HG03097 (cell line): ENCODE data around the gene CES2.
"Not testable (repeated sequence)": the region's sequence is repeated elsewhere in the genome, so short reads cannot be mapped to it uniquely, and the experiment has no call there.

Source experiments
- ATAC-seq: cut with Tn5 transposase; IDR thresholded peaks from one replicate; pipeline ENCODE4 v1.9.1; 2021; ENCODE audit not compliant: unreplicated experiment, low FRiP score

Gene CES2, protein sequence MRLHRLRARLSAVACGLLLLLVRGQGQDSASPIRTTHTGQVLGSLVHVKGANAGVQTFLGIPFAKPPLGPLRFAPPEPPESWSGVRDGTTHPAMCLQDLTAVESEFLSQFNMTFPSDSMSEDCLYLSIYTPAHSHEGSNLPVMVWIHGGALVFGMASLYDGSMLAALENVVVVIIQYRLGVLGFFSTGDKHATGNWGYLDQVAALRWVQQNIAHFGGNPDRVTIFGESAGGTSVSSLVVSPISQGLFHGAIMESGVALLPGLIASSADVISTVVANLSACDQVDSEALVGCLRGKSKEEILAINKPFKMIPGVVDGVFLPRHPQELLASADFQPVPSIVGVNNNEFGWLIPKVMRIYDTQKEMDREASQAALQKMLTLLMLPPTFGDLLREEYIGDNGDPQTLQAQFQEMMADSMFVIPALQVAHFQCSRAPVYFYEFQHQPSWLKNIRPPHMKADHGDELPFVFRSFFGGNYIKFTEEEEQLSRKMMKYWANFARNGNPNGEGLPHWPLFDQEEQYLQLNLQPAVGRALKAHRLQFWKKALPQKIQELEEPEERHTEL

DNA sequence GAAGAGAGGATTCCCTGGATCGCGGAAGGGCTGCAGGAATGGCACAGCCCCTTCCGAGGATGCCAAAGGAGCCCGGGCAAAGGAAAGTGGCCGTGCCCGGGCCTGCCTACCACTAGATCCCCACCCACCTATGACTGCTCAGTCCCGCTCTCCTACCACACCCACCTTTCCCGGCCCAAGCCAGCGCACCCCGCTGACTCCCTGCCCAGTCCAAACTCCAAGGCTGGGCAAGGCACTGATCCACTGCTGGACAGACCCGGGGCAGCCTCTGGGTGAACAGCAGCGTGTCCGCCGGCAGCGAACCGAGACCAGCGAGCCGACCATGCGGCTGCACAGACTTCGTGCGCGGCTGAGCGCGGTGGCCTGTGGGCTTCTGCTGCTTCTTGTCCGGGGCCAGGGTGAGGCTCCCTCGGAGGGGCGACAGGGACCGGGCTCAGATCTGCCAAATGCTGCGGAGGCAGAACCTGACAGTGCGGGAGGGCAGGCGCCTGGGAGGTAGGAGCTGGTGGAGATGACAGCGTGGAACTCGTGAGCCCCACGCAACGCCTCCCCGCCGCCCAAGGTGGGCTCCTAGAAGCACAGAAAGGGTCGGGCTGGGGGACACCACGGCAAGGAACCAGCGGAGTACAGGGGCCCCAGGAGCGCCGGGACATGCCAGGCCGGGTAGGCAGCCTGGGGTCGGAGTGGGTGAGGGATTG, at the start of gene CES2:
Gene CES2 (plus strand): TSS at position 203 of the 698 bp plus-strand sequence. CDS start 120 bp downstream, at position 323.
- no peak for ATAC-seq

- no peak for ATAC-seq
Measured at GRCh38 chr16:66886321-66886720, 49.0 kb upstream of the CES2 start.

- no peak for ATAC-seq
Measured at GRCh38 chr16:66886914-66887313, 48.4 kb upstream of the CES2 start.

DNA sequence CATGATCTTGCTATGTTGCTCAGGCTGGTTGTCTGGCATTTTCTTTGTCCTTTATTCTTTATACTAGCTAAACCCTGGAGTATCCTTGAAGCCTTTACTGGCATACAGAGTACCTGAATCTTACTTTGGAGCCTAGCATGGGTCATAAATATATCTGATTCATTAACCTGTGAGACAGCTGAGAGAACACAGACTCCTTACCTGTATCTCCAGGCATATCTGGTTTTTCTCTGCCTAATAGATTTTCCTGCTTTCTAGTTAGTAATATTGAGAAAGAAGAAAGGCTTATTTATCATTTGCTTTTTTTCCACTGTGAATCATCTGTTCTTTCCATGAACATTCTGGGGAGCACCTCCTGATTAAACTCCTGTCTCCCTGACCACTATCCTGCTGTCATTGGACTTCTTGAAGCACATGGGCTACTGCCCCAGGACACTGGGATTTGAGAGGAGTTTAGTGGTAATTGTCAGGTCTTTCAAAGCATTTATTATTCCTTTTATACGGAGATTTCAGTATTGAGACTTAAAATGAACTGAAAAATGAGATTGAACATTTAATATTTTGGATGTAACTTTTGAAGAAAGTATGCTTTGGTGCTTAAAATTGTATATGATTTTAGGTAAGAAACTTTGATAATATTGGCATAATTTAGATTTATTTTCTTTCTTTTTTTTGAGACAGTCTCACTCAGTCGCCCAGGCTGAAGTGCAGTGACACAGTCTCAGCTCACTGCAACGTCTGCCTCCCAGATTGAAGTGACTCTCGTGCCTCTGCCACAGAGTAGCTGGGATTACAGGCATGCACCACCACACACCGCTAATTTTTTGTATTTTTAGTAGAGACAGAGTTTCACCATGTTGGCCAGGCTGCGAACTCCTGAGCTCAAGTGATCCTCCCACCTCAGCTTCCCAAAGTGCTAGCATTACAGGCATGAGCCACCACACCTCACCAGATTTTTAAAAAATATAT, 46.4 kb upstream of the CES2 start:
- ATAC-seq, result no peak

GRCh38 chr16:66889622-66890021, 45.7 kb upstream of the CES2 start:
- no peak for ATAC-seq

DNA sequence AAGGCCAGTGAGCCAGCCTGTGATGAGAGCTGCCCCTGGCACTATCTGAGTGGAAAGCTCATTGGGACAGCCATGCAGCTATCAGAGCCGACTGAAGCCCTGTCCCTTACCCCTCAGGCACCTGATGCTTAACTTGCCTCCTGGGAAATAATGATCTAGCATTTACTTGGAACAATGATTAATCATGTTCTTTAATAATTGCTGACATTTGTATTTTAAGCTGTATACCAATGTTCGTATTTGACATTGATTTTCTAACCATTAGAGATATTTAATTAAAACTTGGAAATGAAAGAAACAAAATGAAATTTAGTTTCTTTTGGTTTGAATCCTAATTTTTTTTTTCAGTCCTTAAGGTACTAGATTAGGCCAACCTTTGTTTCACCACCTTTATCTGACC, 44.5 kb upstream of the CES2 start:
- ATAC-seq, result no peak

- ATAC-seq, result no peak
Measured at GRCh38 chr16:66891360-66891759, 44.0 kb upstream of the CES2 start.

DNA sequence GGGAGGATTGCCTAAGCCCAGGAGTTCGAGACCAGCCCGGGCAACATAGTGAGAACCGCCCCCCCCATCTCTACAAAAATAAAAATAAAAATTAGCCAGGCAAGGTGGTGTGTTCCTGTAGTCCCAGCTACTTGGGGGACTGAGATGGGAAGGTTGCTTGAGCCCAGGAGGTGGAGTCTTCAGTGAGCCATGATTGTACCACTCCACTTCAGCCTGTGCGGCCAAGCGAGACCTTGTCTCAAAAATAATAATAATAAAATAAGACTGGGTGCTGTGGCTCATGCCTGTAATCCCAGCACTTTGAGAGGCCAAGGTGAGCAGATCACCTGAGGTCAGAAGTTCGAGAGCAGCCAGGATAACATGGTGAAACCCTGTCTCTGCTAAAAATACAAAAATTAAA, 43.5 kb upstream of the CES2 start:
- ATAC-seq, result no peak

GRCh38 chr16:66894055-66894454, 41.3 kb upstream of the CES2 start:
- ATAC-seq, result no peak

GRCh38 chr16:66894948-66895688, 40.2 kb upstream of the CES2 start:
- ATAC-seq, result no peak

- ATAC-seq, result no peak
Measured at GRCh38 chr16:66895689-66895979, 39.7 kb upstream of the CES2 start.

GRCh38 chr16:66895999-66896398, 39.3 kb upstream of the CES2 start:
- no peak for ATAC-seq

DNA sequence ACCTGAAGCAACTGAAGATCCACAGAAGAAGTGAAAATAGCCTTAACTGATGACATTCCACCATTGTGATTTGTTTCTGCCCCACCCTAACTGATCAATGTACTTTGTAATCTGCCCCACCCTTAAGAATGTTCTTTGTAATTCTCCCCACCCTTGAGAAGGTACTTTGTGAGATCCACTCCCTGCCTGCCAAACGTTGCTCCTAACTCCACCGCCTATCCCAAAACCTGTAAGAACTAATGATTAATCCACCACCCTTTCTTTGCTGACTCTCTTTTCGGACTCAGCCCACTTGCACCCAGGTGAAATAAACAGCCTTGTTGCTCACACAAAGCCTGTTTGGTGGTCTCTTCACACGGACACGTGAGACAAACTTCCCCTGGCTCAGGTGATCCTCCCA, 38.6 kb upstream of the CES2 start:
- not testable (repeated sequence) for ATAC-seq

DNA sequence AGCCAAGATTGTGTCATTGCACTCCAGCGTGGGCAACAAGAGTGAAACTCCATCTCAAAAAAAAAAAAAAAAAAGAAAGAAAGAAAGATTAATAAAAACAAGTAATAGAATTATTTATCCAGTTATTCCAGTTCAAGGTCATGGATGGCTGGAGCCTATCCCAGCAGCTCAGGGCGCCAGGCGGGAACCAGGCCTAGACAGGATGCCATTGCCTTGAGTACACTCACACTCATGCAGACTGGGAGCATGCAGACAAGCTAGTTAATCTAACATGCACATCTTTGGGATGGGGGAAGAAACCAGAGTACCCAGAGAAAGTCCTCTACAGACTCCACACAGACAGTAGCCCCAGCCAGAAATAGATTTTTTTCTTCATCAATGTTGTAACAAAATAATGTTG, 37.1 kb upstream of the CES2 start:
- ATAC-seq, result no peak

GRCh38 chr16:66898933-66899309, 36.4 kb upstream of the CES2 start:
- ATAC-seq, result no peak

DNA sequence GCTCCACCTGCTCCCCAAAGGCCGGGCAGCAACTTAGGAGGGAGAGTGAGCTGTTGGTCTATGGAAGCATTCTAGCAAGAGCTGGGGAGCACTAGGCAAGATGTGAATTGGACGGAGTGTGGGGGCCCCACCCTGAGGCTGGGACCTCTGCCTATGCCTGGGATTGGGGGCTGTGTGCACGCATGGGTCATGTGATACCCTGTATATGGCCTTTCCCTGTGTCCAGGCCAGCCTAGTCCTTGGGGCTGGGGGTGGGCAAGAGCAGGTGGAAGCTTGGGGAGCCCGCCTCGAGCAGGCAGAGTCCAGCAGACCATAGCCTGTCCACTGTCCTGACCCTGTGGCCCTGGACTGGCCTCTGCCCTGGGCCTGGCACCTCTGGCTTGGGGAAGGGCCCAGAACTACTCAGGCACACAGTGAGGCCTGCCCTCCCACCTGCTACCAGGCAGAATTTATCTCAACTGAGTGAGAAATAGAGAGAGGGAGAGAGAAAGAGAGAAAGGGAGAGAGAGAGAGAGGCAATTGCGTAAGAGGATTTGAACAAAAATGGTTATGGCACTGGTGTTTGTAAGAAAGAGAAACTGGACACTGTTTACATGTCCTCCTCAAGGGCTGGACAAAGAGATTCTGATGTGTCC, 35.9 kb upstream of the CES2 start:
- ATAC-seq, result no peak

DNA sequence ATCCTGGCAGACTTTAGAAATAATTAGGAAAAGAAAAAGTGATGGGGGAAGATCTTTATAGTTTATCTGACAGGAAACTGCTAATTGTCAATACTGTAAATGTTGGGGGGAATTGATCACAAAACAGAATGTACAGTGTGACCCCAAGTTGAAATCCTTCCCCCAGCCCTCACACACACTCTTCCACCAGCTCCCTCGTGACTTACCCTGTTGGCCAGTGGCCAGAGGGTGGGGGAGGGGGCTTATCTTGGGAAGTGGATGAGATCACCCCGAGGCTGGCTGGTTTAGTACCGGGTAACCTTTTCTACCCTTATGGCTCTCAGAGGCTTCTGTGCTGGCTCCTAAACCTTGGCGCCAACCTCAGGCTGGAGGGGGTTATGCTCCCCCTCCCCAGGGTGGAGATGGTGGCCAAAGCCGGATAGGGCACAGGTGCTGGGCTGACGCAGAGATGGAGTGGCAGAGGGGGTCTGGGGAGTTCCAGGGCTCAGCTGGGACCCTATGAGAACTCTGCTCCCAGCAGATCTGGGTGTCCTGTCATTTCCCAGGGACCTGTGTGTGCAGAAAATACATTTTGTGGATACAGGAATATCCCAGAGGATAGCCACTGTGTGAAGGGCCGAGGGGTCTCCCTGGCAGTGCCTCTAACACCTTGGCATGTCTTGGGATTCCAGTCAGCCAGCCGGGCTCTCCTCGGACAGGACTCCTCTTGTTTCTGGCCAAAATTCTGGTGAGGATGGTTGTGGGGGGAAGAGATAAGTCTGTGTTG, 35.2 kb upstream of the CES2 start:
- no peak for ATAC-seq

DNA sequence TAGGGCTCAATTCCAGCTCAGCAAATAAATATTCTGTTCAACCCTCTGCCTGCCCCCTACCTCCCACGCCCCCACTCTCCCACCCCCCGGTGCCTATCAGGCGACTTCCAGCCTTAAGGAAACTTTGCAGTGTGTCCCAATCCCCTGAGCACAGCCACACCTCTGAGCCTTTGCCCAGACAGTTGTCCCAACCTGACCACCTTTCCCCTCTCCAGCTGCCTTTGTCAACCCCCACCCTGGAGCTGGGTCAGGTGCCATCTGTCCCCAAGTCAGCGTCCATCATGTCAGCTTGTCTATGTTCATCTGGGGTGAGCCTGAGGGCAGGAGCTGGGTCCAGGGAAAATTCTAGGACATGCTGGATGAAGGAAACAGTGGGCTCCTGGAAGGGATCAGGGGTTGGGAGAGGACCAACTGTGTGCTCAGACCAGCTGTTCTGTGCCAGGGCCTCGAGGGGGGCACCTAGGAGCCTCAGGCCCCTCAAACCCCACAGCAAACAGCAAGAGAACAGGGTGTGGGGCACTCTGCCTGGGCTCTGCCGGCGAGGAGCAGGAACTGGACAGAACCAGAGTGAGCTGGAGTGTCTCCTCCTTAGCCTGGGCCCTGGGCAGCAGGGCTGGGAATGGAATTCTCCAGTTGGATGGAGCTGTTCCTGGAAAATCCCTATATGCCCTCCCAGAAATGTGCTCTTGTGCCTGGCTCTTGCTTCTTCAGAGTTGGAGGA, 34.4 kb upstream of the CES2 start:
- no peak for ATAC-seq
